T-helper 9 cell (primary cell): Measurements from ENCODE around the gene C20orf204.

Experiments used
- DNase-seq: peaks from one replicate; pipeline ENCODE4 v3.0.0-alpha.2; 2020

The C20orf204 gene

DNA sequence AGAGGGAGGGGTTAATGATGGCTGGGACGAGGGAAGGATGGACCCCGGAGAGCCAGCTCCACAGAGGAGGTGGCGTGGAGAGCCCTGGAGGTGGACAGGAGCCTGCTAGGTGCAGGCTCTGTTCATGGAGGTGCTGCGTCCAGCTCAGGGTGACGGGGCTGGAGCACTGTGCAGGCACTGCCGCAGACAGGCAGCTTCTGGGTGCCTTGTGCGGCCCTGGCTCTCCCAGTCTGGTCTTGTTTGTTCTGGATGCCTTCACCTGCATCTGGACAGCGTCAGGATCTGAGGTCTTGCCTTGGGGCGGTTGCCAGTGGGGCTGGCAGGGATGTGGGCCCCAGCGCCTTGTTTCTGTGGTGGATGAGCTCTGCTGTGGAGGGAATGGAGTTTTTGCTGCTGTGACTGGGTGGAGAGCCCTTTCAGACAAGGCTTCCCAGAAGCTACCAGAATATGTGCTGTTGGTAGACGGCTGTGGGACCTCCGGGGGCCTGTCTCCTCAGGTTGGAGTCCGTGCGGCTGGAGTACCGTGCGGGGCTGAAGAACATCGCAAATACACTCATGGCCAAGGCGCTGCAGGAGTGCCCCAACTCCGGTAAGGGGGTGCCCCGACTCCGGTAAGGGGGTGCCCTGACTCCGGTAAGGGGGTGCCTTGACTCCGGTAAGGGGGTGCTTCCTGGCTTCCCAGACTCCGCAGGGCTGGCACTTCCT, 7.8 kb upstream of the C20orf204 start:
- DNase-seq, result no peak

DNA sequence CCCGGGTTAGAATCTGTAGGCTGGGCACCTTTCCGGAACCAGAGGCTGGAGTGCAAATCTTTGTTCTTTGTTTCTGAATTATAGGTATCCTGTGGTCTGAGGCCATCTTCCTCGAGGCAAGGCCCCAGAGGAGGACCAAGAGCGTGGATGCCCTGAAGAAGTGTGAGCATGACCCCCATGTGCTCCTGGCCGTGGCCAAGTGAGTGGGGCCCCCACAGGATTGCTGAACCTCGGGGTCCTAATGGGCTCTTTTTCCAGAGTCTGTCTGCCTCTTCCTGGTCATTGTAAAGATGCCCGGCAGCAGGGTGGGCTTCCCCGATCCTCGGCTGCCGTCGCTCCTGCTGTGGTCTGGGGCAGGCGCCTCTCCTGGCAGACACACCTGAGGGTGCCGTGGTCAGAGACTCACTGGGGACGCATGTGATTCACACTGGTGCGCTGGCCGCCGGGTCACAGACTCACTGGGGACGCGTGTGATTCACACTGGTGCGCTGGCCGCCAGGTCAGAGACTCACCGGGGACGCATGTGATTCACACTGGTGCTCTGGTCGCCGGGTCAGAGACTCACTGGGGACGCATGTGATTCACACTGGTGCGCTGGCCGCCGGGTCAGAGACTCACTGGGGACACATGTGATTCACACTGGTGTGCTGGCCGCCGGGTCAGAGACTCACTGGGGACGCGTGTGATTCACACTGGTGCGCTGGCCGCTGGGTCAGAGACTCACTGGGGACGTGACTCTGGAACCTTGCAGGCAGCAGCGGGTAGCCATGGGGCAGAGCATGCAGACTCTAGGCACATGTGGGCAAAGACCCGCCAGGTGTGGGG, 6.5 kb upstream of the C20orf204 start:
- DNase-seq, result no peak

DNA sequence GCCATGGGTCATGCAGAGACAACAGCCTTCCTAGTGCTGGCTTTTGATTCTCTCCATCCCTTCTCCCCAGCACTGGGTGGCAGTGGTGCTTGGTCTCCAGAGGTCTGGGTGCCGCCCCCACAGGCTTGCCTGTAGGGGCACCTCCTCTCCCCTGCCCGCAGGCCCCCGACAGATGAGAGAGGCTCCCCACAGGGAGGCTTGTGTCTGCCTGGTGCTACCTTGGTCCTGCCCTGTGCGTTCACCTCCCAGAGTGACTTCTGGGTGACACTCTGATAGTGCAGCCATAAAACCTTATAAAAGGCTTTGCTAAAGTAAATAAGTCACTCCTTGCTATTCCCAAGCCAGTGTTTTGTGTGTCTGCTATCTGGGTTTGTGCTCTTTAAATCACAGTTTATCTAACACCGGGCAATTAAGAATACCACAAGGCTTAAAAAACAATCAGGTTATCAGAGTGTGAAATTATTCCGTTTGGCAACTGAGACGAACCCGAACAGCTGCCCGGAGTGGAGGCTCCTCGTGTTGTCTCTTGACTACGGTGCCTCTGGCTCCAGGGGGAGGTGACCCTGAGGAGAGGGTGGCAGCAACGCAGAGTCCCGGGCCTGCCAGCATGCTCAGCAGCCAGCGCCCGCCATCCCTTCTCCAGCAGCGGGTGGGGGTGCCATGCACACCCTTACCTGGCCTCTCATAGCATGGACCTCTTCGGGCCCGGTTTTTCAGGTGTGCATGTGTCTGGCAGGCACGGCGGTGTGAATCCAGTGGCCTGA, 5.4 kb upstream of the C20orf204 start:
- DNase-seq, result no peak

DNA sequence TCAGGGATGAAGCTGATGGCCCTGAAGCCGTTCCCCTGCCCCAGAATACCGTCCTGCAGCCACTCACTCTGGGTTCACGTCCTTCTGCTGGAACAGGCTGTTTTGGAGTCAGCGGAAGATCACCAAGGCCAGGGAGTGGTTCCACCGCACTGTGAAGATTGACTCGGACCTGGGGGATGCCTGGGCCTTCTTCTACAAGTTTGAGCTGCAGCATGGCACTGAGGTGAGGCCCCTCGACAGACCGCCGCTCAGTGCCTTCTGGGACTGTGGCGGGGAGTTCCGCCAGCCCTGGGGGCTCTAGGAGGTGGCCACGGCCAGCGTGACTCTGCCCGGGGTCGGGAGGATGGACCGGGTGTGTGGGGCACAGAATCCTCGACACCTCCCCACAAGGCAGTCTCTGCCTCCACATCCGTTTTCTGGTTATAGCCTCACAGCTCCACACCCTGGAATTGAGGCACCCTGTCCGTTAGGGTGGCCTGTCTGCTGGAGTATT, 4.1 kb upstream of the C20orf204 start:
- DNase-seq, result no peak

DNA sequence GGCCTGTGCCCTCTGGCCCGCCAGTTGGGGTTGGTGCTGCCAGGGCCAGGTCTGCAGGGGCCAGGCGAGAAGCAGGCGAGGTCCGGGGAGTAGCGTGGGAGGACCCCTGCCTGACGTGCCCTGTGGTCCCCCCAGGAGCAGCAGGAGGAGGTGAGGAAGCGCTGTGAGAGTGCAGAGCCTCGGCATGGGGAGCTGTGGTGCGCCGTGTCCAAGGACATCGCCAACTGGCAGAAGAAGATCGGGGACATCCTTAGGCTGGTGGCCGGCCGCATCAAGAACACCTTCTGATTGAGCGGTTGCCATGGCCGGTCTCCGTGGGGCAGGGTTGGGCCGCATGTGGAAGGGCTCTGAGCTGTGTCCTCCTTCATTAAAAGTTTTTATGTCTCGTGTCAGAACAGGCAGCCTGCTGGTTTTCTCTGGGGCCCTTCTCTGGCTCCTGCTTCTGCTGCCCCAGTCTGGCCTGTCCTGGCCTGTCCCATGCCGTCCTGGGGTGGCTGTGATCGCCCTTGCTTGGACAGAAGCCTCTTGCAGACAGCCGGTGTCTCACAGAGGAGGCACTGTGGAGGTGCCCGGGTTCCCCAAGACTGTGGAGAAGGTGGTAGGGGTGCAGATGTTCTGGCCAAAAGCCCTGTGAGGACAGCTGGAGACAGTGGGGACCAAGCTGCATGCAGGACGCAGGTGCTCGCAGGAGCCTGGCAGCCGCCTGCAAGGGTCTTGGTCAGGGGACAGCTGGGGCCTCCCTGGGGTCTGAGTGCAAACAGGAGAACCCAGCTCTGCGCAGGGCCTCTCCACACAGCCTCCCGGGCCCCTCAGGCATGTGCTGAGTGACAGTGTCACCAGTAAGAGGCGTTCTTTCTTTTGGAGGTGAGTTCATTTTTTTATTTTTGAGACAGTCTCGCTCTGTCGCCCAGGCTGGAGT, 3.0 kb upstream of the C20orf204 start:
- DNase-seq, result no peak

DNA sequence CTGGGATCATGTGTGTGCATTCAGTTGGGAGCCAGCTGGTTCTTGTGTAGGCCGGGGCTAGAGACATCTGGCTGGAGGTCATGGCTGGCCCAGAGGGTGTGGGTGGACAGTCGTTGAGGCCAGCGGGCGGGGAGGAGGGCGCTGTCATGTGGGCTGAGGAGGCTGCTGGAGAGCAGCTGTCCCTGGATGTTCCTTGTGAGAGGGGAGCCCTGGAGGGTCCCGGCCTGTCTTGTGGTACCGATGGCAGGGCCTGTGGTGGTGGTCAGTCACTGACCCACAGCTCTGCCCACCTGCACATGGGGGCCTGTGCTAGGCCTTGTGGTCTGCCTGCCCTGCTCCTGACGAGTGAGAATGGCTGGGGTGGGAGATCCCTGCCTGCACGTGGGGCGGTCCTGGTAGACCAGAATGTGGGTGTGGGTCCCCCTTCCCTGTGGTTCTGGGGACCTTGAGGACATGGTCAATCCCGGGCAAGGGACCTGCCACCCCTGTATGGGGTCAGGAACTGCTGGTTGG, 1.9 kb upstream of the C20orf204 start:
- DNase-seq, result no peak

DNA sequence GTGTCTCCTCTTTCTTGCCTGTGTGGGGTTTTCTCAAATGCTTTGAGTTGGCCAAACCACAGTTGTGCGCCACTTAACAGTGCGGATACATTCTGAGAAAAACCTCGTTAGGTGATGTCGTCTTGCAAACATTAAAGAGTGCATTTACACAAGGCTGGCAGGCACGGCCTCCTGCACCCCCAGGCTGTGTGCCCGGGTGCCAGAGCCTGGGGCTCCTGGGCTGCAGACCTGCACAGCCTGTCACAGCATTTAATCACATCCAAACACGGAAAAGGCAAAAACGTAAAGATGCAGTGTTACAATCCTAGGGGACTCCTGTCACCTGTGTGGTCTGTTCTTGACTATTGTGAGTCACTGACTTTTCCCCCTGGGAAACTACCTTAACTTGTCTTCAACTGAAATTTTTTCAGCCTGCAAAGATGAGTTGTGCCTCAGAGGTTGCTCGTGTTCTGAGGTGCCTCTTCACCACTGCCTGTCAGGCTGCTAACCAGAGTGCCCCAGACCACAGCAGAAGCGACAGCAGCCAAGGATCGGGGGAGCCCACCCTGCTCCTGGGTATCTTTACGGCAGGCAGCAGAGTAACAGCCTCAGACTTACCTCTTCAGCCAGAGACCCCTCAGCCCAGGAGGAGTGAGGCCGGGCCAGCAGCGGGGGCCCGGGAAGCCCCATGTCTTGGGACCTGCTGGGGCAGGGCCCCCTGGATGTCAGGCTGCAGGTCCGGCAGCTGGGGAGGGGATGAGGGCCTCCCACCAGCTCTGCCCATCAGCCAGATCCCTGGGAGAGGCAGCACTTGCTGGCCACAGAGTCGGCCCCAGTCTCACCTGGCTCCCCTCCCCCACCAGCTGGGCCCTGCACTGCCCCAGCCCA, 683 bp upstream of the C20orf204 start:
- DNase-seq, result peak; percentile 23

DNA sequence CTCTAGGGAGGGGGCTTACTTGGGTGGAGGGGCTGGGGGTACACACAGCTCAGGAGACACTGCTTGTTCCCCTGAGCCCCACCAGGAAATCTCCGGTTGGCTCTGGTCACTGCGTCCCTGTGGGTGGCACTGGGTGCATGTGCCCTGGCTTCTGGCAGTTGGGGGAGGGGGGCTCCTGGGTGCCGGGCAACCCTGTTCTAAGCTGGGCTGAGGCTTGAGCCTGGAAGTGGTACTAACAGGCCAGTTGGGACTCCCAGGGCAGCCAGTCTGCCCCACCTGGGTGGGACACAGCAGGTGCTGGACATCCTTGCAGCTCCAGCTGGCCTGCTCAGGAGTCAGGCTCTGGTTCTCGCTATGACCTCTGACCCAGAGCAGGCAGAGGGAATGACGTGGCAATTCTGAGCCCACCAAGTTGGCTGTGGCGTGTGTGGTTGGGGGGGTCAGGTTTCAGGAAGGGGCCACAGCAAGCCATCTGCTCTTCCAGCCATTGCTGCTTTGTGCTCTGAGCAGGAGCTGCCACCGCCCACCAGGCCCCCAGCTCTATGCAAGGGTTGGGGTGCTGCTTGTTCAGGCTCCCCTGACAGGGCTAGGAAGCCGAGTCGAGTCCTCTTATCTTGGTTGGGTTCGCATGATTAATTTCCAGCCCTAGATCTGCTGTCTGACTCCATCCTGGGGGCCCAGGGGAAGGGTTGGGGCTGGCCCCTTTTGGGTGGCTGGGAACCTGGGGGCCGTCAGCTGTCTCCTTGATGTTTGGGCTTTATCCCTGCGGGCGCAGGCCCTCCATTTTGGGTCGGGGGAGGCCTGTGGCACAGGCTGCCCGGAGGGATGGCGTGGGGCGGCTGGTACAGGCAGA, 590 bp downstream of the C20orf204 start:
- no peak for DNase-seq

DNA sequence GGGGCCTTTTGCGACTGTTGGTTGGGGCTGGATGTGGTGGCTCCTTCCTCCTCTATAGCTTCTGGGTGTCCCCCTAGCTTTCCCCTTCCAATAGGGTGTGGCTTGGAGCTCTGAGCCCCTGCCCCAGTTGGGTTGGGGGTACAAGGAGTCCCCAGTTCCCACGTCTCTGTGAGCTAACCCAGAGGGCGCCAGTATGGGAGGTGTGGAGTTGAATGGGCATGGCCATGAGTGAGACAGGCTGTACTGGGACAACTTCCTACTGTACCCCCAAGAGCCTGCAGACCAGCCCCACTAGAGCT, 1.2 kb downstream of the C20orf204 start:
- no peak for DNase-seq

DNA sequence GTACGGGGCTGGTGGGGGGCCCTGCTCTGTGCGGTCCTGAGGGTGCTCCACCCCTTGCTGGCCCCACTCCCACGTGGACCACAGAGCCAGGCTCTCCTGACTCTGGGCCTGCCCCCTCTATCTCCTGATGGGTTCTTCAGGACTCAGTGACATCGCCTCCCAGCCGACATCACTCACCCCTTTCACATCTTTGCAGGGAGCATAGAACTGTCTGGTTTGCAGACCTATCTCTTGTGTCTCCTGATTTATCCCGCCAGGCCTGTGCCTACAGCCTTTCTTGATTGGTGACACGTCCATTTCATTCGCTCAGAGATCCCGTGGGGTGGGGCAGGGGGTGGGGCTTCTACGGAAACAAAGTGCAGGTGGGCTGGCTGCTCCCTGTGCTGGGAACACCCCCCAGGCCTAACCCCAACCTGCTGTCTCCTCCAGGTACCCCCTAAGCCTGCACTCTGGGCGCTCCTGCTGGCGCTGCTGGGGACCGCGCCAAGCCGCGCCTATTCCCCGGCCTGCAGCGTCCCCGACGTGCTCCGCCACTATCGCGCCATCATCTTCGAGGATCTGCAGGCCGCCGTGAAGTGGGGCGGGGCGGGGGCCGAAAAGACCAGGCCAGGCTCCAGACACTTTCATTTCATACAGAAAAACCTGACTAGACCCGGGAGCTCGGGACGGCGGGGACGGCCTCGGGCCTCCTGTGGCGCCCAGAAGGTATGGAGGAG, 1.7 kb downstream of the C20orf204 start:
- no peak for DNase-seq

DNA sequence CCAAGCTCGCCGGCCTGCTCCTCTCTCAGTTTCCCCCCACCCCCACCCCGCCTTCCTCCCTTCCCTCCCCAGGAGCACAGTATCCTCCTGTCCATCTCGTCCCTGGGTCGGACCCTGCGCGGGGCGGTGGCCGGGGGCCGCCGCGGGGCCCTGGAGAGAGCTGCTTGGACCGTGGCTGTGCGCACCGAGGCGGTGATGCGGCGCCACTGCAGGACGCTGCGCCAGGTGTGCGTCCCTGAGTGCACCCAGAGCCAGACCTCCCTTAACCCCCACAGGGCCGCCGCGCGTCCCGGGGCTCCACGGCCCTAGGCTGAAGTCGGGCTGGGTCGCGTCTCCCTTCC, 2.2 kb downstream of the C20orf204 start:
- DNase-seq, result no peak

DNA sequence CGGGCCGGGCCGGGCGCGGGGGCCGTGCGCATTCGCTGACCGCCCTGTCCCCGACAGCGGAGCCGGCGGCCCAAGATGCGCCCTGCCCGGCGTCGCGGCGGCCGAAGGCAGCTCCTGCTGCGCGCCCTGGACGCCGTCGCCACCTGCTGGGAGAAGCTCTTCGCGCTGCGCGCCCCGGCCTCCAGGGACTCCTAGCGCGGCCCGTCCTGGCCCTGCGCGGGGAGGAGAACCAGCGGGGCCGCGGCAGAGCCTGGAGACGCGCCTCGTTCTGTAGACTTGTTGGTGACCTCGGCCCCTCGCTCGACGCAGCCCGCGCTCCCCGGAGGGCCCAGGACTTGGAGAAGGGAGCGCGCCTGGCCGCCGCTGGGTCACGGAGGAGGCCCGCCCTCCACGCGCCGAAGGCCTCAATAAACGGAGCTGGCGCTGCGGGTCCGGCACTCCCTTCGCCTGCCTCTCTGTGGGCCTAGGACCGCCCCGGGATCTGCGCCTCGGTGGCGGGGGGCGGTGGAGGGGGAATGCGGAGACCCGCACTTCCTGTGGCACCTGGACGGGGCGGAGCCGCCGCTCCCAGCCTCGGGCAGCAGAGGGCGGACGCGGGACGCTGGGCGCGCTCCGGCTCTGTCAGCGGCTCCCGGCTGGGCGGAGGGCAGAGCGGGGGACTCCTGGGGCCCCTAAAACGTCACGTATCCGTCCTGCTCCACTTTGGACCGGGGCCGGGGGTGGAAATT, 2.7 kb downstream of the C20orf204 start:
- peak; percentile 66 for DNase-seq

DNA sequence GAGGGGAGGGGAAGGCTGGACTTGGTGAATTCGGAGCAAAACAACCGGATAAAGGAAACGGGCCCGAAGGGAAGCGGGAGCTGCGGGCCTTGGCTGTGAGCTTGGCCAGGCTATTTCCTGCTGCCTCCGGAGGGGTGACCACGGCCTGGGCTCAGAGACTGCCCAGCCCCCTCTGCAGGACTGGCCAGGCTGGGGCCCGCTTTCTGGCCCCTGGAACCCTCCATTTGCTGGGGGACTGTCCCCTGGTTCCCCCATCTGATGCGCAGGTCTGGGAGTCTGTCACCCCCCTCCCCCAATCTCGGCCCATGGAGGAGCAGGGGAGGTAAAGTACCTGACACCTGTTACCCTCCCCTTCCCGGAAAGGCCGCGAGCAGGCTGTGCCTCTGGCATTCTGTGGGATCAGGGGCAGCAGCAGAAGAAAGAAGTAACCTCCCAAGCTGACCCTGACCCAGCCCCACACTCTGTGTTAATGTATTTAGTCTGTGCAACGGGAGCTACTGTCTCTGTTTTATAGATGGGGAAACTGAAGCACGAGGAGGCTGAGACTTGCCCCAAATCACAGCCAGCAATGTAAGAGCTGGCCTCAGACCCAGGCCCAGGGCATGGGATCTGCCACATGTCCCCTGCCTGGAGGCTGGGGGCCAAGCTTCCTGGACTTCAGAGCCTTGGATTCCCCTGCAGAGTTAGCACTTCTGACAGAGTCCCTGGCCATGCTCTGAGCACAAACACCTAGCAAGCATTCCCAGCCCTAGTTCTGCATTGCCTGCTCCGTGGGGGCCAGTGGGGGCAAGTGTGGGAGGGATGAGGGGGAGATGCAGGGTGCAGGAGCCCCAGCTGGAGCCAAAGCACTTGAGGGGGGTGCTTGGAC, 3.5 kb downstream of the C20orf204 start:
- DNase-seq, result no peak

DNA sequence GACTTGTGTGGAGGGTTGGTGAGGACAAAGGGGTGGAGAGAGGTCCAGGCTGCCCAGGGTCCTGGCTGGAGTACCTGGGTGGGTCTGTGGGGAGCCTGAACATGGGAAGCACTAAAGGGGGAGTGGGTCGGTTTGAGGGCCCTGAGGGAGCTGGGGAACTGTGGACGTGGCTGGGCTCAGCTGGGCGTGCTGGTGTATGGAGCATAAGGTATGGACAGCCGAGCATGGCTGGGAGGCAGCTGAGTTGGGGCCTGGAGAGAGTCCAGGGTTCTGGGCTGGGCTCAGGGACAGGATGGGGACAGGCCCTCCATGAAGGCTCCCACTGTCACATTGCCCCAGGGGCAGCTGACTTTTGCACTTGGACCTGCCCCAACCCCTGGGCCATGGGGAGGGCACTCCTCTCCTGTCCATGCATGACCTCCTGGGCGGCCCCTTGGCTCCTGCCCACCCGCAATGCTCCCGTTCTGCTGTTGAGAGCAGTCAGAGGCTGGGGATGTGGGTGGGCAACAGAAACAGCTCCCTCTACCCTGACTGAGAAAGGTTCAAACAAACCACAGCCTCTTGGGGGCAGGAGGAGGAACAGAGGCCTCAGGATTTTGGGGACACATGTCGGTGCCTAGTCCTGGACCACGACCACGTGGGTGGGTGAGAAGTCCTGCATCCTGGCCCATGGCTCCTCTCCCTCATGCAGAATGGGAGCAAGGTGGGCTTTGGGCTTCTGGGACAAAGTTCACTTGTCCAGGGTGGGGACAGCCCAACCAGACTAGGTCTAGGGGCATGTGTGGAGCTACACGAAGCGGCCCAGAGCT, 4.5 kb downstream of the C20orf204 start:
- no peak for DNase-seq

DNA sequence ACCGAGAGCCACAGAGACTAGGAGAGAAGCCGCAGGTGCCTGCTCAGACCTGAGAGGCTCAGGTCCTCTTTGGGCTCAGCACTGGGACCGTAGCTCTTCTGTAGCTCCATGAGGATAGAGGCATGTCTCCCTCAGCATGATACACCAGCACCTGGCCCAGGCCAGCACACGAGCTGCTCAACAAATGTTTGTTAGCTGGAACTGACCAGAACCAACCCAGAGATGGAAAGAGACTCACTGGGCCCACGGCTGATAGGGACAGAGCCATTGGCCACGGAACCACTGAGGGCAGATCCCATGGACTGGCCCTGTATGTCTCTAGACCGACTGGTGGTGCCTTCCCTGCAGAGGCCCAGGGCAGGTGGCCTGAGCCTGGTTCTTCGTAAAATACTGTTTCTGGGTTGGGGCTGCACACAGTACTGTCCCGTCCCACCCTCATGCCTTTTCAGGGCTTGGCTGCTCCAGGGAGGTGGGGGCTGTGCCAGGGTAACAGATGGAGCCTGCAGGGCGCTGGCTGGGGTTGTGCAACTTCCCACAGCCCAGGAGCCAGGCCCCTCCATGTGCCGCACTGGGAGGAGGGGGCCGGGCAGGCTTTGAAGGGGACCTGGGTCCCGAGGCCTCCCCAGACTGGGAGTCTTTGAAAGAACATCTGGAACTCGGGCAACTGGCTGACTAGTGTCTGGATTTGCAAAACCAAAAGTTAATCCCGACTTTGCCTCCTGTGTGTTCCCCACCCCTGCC, 5.2 kb downstream of the C20orf204 start:
- DNase-seq, result no peak

DNA sequence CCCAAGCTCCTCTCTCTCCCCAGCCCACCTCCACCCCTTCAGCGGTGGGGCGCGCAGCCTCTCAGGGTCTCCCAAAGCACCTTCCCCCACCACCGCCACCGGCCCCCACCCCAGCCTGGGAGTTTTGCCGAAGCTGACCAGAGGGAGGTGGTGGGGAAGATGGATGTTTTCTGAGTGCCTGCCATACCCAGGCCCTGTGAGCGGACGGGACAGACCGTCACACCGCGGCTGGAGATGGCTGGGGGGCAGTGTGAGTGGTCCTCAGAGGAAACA, 5.7 kb downstream of the C20orf204 start:
- no peak for DNase-seq
